IMR-90 (cell line): Measurements from ENCODE around the gene FTCDNL1. TPM values are rescaled to one million over a fixed set of nuclear protein-coding genes. Genes with fewer than 3 reads are reported as not detected.

Experiments used
- ATAC-seq: fragments of 200-7000 bp; cut with Tn5 transposase; 2 replicates; pipeline ENCODE4 v1.9.1; 2020; ENCODE audit warnings: low read depth, mild to moderate bottlenecking, moderate library complexity
- BruUV-seq: library from RNA; stranded (reverse); fragments of 400-500 nt; replicated peaks from 2 replicates; lab custom pipeline; 2021; lab: Mats Ljungman, UMichigan
- CTCF ChIA-PET: fragments of 300-600 bp; formaldehyde crosslinking; extraction: SDS; loops from one replicate; lab custom pipeline; 2021; ENCODE audit warnings: antibody characterized with exemption; lab: Yijun Ruan, JAX
- POLR2A ChIA-PET: fragments of 300-600 bp; sonication (Branson Sonifier 250); formaldehyde crosslinking; loops from one replicate; lab custom pipeline; 2022; ENCODE audit warnings: antibody characterized with exemption; ENCODE audit not compliant: unreplicated experiment; lab: Charles Lee
- DNase-seq: peaks from one replicate; pipeline ENCODE4 v3.0.0; 2013
- H2AFZ ChIP-seq: replicated peaks from 2 replicates; pipeline ENCODE3; 2013; ENCODE audit warnings: low read length, mild to moderate bottlenecking; ENCODE audit not compliant: poor library complexity
- H2AK5ac ChIP-seq: 2 replicates; pipeline ENCODE4 v1.6.1; 2013; ENCODE audit warnings: low read depth, low read length, inconsistent platforms
- H2AK9ac ChIP-seq: replicated peaks from 2 replicates; pipeline ENCODE3; 2013; ENCODE audit warnings: mild to moderate bottlenecking, low read depth, low read length, moderate library complexity; ENCODE audit not compliant: poor library complexity
- H2BK120ac ChIP-seq: 2 replicates; pipeline ENCODE4 v1.6.1; 2013; ENCODE audit warnings: low read depth, low read length, inconsistent platforms
- H2BK15ac ChIP-seq: 3 replicates; pipeline ENCODE4 v1.6.1; 2013; ENCODE audit warnings: low read depth, low read length, inconsistent platforms
- H2BK20ac ChIP-seq: 2 replicates; pipeline ENCODE4 v1.6.1; 2013; ENCODE audit warnings: low read depth, mild to moderate bottlenecking, inconsistent platforms, low read length, moderate library complexity
- H2BK5ac ChIP-seq: 2 replicates; pipeline ENCODE4 v1.6.1; 2013; ENCODE audit warnings: mild to moderate bottlenecking, low read depth, low read length, inconsistent platforms; ENCODE audit not compliant: poor library complexity, severe bottlenecking
- H3K14ac ChIP-seq: replicated peaks from 2 replicates; pipeline ENCODE4 v1.6.1; 2013; ENCODE audit warnings: low read depth, low read length, inconsistent platforms
- H3K18ac ChIP-seq: 2 replicates; pipeline ENCODE4 v1.6.1; 2013; ENCODE audit warnings: low read depth, low read length, control low read depth
- H3K23ac ChIP-seq: 2 replicates; pipeline ENCODE4 v1.6.1; 2013; ENCODE audit warnings: low read depth, low read length, inconsistent platforms
- H3K27ac ChIP-seq: 2 replicates; pipeline ENCODE4 v1.5.1; 2013; ENCODE audit warnings: mild to moderate bottlenecking, control low read depth, low read length; ENCODE audit not compliant: insufficient read depth
- H3K27me3 ChIP-seq: 2 replicates; pipeline ENCODE4 v1.6.1; 2013; ENCODE audit warnings: low read length; ENCODE audit not compliant: control insufficient read depth, insufficient read depth
- H3K36me3 ChIP-seq: 2 replicates; pipeline ENCODE4 v1.6.1; 2013; ENCODE audit warnings: low read length, mixed read lengths; ENCODE audit not compliant: control insufficient read depth, insufficient read depth
- H3K4ac ChIP-seq: 2 replicates; pipeline ENCODE4 v1.6.1; 2013; ENCODE audit warnings: low read depth, low read length, inconsistent platforms
- H3K4me1 ChIP-seq: 2 replicates; pipeline ENCODE4 v1.6.1; 2013; ENCODE audit warnings: low read length, mixed read lengths; ENCODE audit not compliant: control insufficient read depth, insufficient read depth
- H3K4me2 ChIP-seq: 2 replicates; pipeline ENCODE4 v1.6.1; 2013; ENCODE audit warnings: low read depth, mild to moderate bottlenecking, control low read depth, low read length, moderate library complexity
- H3K4me3 ChIP-seq: 2 replicates; pipeline ENCODE4 v1.5.1; 2013; ENCODE audit warnings: low read depth, mild to moderate bottlenecking, control low read depth, low read length, moderate library complexity; ENCODE audit not compliant: insufficient read depth
- H3K56ac ChIP-seq: 2 replicates; pipeline ENCODE4 v1.6.1; 2013; ENCODE audit warnings: low read length, inconsistent platforms; ENCODE audit not compliant: insufficient read depth; ENCODE audit errors: extremely low read depth
- H3K79me1 ChIP-seq, 2 experiments: 2 replicates each; pipeline ENCODE4 v1.6.1; 2013; ENCODE audit warnings: low read length in 2 of 2, inconsistent platforms in 1 of 2, low read depth in 1 of 2
- H3K9ac ChIP-seq: 2 replicates; pipeline ENCODE4 v1.6.1; 2013; ENCODE audit warnings: low read depth, low read length, control low read depth
- H3K9me1 ChIP-seq: 2 replicates; pipeline ENCODE4 v1.6.1; 2013; ENCODE audit warnings: low read length, inconsistent platforms; ENCODE audit not compliant: insufficient read depth
- H3K9me3 ChIP-seq: 2 replicates; pipeline ENCODE4 v1.6.1; 2013; ENCODE audit warnings: low read length; ENCODE audit not compliant: control insufficient read depth, insufficient read depth
- H4K20me1 ChIP-seq: 2 replicates; pipeline ENCODE4 v1.6.1; 2013; ENCODE audit warnings: low read length, inconsistent platforms; ENCODE audit not compliant: insufficient read depth
- H4K5ac ChIP-seq: 2 replicates; pipeline ENCODE4 v1.6.1; 2013; ENCODE audit warnings: mild to moderate bottlenecking, low read depth, low read length, control low read depth
- H4K8ac ChIP-seq, 2 experiments: 2 replicates each; pipeline ENCODE4 v1.6.1; 2013; ENCODE audit warnings: low read depth in 2 of 2, low read length in 2 of 2, control low read depth in 1 of 2, inconsistent platforms in 1 of 2
- H4K91ac ChIP-seq: 2 replicates; pipeline ENCODE4 v1.6.1; 2013; ENCODE audit warnings: low read depth, low read length, inconsistent platforms; ENCODE audit not compliant: insufficient read depth
- CEBPB ChIP-seq: IDR thresholded peaks from 2 replicates; pipeline ENCODE4 v1.6.1; 2012; ENCODE audit warnings: low read depth, low read length, improper control_type of control experiment
- MXI1 ChIP-seq: IDR thresholded peaks from 2 replicates; pipeline ENCODE4 v1.6.1; 2012; ENCODE audit warnings: low read depth, mild to moderate bottlenecking, low read length, moderate library complexity, borderline replicate concordance
- POLR2A ChIP-seq: IDR thresholded peaks from 2 replicates; pipeline ENCODE4 v1.6.1; 2012; ENCODE audit warnings: mild to moderate bottlenecking, low read depth, low read length
- dilution Hi-C: fragments of 300-500 bp; cut with HindIII; formaldehyde crosslinking; loops from one replicate; pipeline ENCODE4 v1.14.3; 2018; ENCODE audit warnings: low sequenced_read_pairs; ENCODE audit not compliant: unreplicated experiment
- in situ Hi-C: fragments of 300-500 bp; cut with MboI; formaldehyde crosslinking; loops from 3 replicates; pipeline ENCODE4 v1.14.3; 2019; ENCODE audit warnings: low sequenced_read_pairs, inconsistent platforms, mixed read lengths
- intact Hi-C: fragments of 100-400 bp; cut with micrococcal nuclease; formaldehyde crosslinking; loops from 2 replicates; pipeline ENCODE4 v1.10.0; 2022
- polyA plus RNA-seq, 3 experiments: library from polyadenylated mRNA; depleted of rRNA; stranded (reverse); fragments of >200 nt; gene quantifications; 2 replicates each; pipeline ENCODE4 v1.2.3, GENCODE V29; 2012; ENCODE audit warnings: low replicate concordance in 1 of 3
- total RNA-seq: library from RNA; depleted of rRNA; stranded (reverse); fragments of >200 nt; gene quantifications from 2 replicates; pipeline ENCODE4 v1.2.3, GENCODE V29; 2012
- TF ChIP-seq, protein P1 (sequence below): fragments of 150-350 bp; IDR thresholded peaks from 2 replicates; pipeline ENCODE4 v1.6.1; 2016; ENCODE audit warnings: low read depth, mild to moderate bottlenecking, low read length, moderate library complexity, borderline replicate concordance

Gene FTCDNL1
- total and polyA plus RNA-seq, 2 of the 4 experiments (the other 2 are of a cell fraction) = 0.18 to 0.21 TPM

DNA sequence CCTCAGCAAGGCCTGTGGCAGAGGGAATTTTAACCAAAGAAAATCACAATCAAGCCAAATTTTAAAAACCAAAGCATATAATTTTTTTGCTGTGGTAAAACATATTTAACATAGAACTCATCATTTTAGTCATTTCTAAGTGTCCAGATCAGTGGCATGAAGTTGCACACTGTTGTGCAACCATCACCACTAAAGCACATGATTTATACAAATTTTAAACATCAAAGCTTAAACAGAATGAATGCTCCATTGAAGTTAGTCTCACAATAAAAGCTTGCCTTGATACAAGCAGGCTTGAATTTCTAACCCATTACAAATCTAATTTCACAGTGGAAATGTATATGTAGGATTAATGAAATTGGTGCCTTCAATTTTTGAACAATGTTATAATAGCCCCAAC is 31.2 kb downstream of the FTCDNL1 start:
- Histone ChIP-seq H3K27ac (no peak overlapping the region), H3K4me3 (no peak overlapping the region), H3K27me3 (peaks cover 2% of the 10 kb centered on the region; the same call in 1 of the 2 replicates), H2BK20ac (no peak overlapping the region), H4K5ac (no peak overlapping the region), H2AK9ac (no peak overlapping the region), H3K4ac (no peak overlapping the region), H3K23ac (no peak overlapping the region), H2BK5ac (no peak overlapping the region), H2AFZ (no peak overlapping the region), H2BK120ac (no peak overlapping the region), H2AK5ac (no peak overlapping the region), H3K18ac (no peak overlapping the region), H3K9me1 (no peaks in the 10 kb centered on the region; the same call in 1 of the 2 replicates), H4K20me1 (no peaks in the 10 kb centered on the region), H2BK15ac (no peak overlapping the region), H3K4me1 (peaks cover 2% of the 10 kb centered on the region; the same call in 1 of the 2 replicates), H3K4me2 (no peak overlapping the region; the same call in 1 of the 2 replicates), H3K36me3 (no peaks in the 10 kb centered on the region), H3K14ac (no peak overlapping the region), H3K9ac (no peak overlapping the region), H4K91ac (no peak overlapping the region), H3K79me1 (no peaks in the 10 kb centered on the region), H3K9me3 (no peaks in the 10 kb centered on the region), H4K8ac (no peak overlapping the region), H3K56ac (no peak overlapping the region)
- POLR2A ChIA-PET = no interaction called here
- TF ChIP-seq, protein P1, sequence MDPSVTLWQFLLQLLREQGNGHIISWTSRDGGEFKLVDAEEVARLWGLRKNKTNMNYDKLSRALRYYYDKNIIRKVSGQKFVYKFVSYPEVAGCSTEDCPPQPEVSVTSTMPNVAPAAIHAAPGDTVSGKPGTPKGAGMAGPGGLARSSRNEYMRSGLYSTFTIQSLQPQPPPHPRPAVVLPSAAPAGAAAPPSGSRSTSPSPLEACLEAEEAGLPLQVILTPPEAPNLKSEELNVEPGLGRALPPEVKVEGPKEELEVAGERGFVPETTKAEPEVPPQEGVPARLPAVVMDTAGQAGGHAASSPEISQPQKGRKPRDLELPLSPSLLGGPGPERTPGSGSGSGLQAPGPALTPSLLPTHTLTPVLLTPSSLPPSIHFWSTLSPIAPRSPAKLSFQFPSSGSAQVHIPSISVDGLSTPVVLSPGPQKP = no peak
- TF ChIP-seq POLR2A = no peak
- TF ChIP-seq MXI1 = no peak
- TF ChIP-seq CEBPB = peak; percentile 54; the same call in 1 of the 2 replicates
- no TSS peak for BruUV-seq
- dilution Hi-C loops (no loop called here), intact Hi-C loops (loop anchor here (5.0 kb wide), 1 partner anchor 33 kb away; the partner anchor contains the start of gene FTCDNL1), in situ Hi-C loops (no loop called here)
- CTCF ChIA-PET = interaction anchor here (1.2 kb wide), 1 partner anchor 12 kb away, joined by 3 read pairs; no protein-coding TSS in a partner anchor
- peak; percentile 42 for ATAC-seq
- DNase-seq = no peak
